B cell (primary cell): ENCODE measurements around the gene PHKA2.

Source experiments
- EZH2 ChIP-seq: IDR thresholded peaks from 2 replicates; pipeline ENCODE4 v1.6.1; 2012; ENCODE audit warnings: borderline replicate concordance, low read depth, mild to moderate bottlenecking, moderate library complexity, low read length; ENCODE audit not compliant: insufficient read depth, poor library complexity, severe bottlenecking
- TF ChIP-seq, protein P1 (sequence below): fragments of 200-600 bp; IDR thresholded peaks from one replicate; pipeline ENCODE4 v1.8.0; 2022; ENCODE audit warnings: antibody characterized with exemption, mild to moderate bottlenecking

DNA sequence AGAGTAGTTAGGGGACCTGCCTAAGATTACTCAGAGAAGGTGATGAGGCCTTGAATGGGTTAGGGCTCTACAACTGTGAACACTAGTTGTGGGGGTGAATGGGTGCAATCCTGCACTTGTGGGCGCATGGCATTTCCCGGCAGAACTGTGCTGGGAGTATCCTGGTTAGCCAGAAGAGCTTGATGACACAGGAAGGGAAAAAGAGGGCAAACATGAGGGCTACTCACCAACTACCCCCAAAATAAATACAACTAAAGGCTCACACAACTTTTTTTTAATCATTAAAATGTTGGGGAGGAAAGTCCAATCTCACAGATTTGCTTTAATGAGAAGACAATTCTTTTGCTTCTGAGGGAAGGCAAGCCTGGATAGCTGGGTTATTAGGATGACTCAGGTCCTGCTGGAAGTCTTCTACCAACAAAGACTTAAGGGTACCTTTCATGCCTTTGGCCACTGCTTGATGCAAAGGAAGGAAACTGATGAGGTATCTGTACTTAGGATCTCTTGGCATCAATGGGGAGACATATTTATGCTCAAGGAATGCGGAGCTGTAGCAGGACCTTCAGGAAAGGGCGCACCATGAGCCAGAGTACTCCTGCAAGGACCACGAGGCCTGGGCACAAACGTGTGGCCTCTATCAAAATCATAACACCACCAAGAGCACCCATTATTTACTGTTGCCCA lies 2.6 kb downstream of the PHKA2 start:
- TF ChIP-seq, protein P1, sequence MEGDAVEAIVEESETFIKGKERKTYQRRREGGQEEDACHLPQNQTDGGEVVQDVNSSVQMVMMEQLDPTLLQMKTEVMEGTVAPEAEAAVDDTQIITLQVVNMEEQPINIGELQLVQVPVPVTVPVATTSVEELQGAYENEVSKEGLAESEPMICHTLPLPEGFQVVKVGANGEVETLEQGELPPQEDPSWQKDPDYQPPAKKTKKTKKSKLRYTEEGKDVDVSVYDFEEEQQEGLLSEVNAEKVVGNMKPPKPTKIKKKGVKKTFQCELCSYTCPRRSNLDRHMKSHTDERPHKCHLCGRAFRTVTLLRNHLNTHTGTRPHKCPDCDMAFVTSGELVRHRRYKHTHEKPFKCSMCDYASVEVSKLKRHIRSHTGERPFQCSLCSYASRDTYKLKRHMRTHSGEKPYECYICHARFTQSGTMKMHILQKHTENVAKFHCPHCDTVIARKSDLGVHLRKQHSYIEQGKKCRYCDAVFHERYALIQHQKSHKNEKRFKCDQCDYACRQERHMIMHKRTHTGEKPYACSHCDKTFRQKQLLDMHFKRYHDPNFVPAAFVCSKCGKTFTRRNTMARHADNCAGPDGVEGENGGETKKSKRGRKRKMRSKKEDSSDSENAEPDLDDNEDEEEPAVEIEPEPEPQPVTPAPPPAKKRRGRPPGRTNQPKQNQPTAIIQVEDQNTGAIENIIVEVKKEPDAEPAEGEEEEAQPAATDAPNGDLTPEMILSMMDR = no peak
- TF ChIP-seq EZH2 = no peak
